Activated naive CD4-positive, alpha-beta T cell treated with anti-CD3 and anti-CD28 coated beads, Interleukin-2, amount 50 U/mL, for 72 hours (primary cell): Measurements from ENCODE around the gene EIPR1. TPM values are rescaled to one million over a fixed set of nuclear protein-coding genes. Genes with fewer than 3 reads are reported as not detected.
"Not testable (repeated sequence)": the region's sequence is repeated elsewhere in the genome, so short reads cannot be mapped to it uniquely, and the experiment has no call there.

Experiments
- ATAC-seq, 2 donors: fragments of 150-1000 bp; cut with Tn5 transposase; 2 replicates each; pipeline ENCODE4 v1.10.0; 2021; ENCODE audit warnings: mild to moderate bottlenecking in 2 of 2, moderate library complexity in 2 of 2
- DNase-seq, 2 donors: peaks; one replicate each; pipeline ENCODE4 v3.0.0; 2021 to 2022; ENCODE audit warnings: low spot score in 2 of 2
- H3K27ac Mint-ChIP-seq, 2 donors: one replicate each; pipeline ENCODE4 v1.8.0; 2022; ENCODE audit warnings: mild to moderate bottlenecking in 2 of 2, mixed read lengths in 2 of 2
- H3K36me3 Mint-ChIP-seq, 2 donors: one replicate each; pipeline ENCODE4 v1.8.0; 2022; ENCODE audit warnings: mixed read lengths in 2 of 2
- H3K9me3 Mint-ChIP-seq, 2 donors: one replicate each; pipeline ENCODE4 v1.8.0; 2022; ENCODE audit warnings: mixed read lengths in 2 of 2
- total RNA-seq, 2 donors: library from RNA; stranded (reverse); gene quantifications; one replicate each; pipeline ENCODE4 v1.2.3, GENCODE V29; 2022

Gene EIPR1
- total RNA-seq, 2 donors from 2014 or later = 28.0 to 43.6 TPM

- peaks cover 14% of the 10 kb centered on the region in 2 donors for H3K36me3 Mint-ChIP-seq
- H3K9me3 Mint-ChIP-seq = peaks cover 0 to 5% of the 10 kb centered on the region in 2 donors
- DNase-seq (no peak), ATAC-seq (no peak)
- H3K27ac Mint-ChIP-seq = no peak overlapping the region
Observed at GRCh38 chr2:3293221-3293620, 84.4 kb downstream of the EIPR1 start.

GRCh38 chr2:3292416-3292815 lies 85.2 kb downstream of the EIPR1 start:
- Mint-ChIP-seq H3K27ac (no peak overlapping the region), H3K36me3 (peaks cover 14 to 19% of the 10 kb centered on the region in 2 donors), H3K9me3 (peaks cover 0 to 8% of the 10 kb centered on the region in 2 donors)
- no peak for DNase-seq
- ATAC-seq = no peak

GRCh38 chr2:3291750-3292149 lies 85.9 kb downstream of the EIPR1 start:
- peaks cover 14 to 25% of the 10 kb centered on the region in 2 donors for H3K36me3 Mint-ChIP-seq
- H3K27ac Mint-ChIP-seq = no peak overlapping the region
- no peak for DNase-seq
- peaks cover 3 to 14% of the 10 kb centered on the region in 2 donors for H3K9me3 Mint-ChIP-seq
- ATAC-seq = no peak

- no peak overlapping the region for H3K27ac Mint-ChIP-seq
- ATAC-seq = no peak
- peaks cover 3 to 14% of the 10 kb centered on the region in 2 donors for H3K9me3 Mint-ChIP-seq
- H3K36me3 Mint-ChIP-seq = peaks cover 14 to 31% of the 10 kb centered on the region in 2 donors
- DNase-seq = no peak
Observed at GRCh38 chr2:3291113-3291512, 86.5 kb downstream of the EIPR1 start.

GRCh38 chr2:3290655-3291054 lies 87.0 kb downstream of the EIPR1 start:
- peaks cover 3 to 14% of the 10 kb centered on the region in 2 donors for H3K9me3 Mint-ChIP-seq
- no peak overlapping the region for H3K27ac Mint-ChIP-seq
- peaks cover 14 to 31% of the 10 kb centered on the region in 2 donors for H3K36me3 Mint-ChIP-seq
- DNase-seq (no peak), ATAC-seq (no peak)

GRCh38 chr2:3289971-3290370 lies 87.6 kb downstream of the EIPR1 start:
- ATAC-seq (no peak), DNase-seq (no peak)
- peaks cover 14 to 31% of the 10 kb centered on the region in 2 donors for H3K36me3 Mint-ChIP-seq
- H3K9me3 Mint-ChIP-seq = peaks cover 3 to 14% of the 10 kb centered on the region in 2 donors
- H3K27ac Mint-ChIP-seq = peak overlapping the region; percentile 6 to 47

- H3K27ac Mint-ChIP-seq = peak overlapping the region in 1 of 2 donors; percentile 47
- peaks cover 14 to 31% of the 10 kb centered on the region in 2 donors for H3K36me3 Mint-ChIP-seq
- H3K9me3 Mint-ChIP-seq = peaks cover 3 to 14% of the 10 kb centered on the region in 2 donors
- ATAC-seq (no peak), DNase-seq (no peak)
Observed at GRCh38 chr2:3289526-3289925, 88.1 kb downstream of the EIPR1 start.

- no peak overlapping the region for H3K27ac Mint-ChIP-seq
- ATAC-seq (no peak), DNase-seq (no peak)
- peaks cover 3 to 14% of the 10 kb centered on the region in 2 donors for H3K9me3 Mint-ChIP-seq
- peaks cover 14 to 31% of the 10 kb centered on the region in 2 donors for H3K36me3 Mint-ChIP-seq
Observed at GRCh38 chr2:3289171-3289515, 88.5 kb downstream of the EIPR1 start.

- ATAC-seq (no peak), DNase-seq (no peak)
- H3K9me3 Mint-ChIP-seq = peaks cover 3 to 14% of the 10 kb centered on the region in 2 donors
- H3K27ac Mint-ChIP-seq = no peak overlapping the region
- peaks cover 14 to 31% of the 10 kb centered on the region in 2 donors for H3K36me3 Mint-ChIP-seq
Observed at GRCh38 chr2:3288470-3289170, 89.0 kb downstream of the EIPR1 start.

- peak overlapping the region in 1 of 2 donors; percentile 44 for H3K27ac Mint-ChIP-seq
- ATAC-seq (no peak), DNase-seq (no peak)
- H3K36me3 Mint-ChIP-seq = peaks cover 14 to 31% of the 10 kb centered on the region in 2 donors
- H3K9me3 Mint-ChIP-seq = peaks cover 3 to 14% of the 10 kb centered on the region in 2 donors
Observed at GRCh38 chr2:3287896-3288295, 89.7 kb downstream of the EIPR1 start.

- H3K9me3 Mint-ChIP-seq = peaks cover 3 to 14% of the 10 kb centered on the region in 2 donors
Observed at GRCh38 chr2:3286646-3287036, 91.0 kb downstream of the EIPR1 start.

GRCh38 chr2:3285901-3286645 lies 91.5 kb downstream of the EIPR1 start:
- Mint-ChIP-seq H3K9me3 (peaks cover 3 to 14% of the 10 kb centered on the region in 2 donors), H3K36me3 (peaks cover 14 to 31% of the 10 kb centered on the region in 2 donors), H3K27ac (no peak overlapping the region)
- DNase-seq = no peak
- ATAC-seq = no peak

More at GRCh38 chr2:3286646-3287036, 91.0 kb downstream of the EIPR1 start:
- not testable (repeated sequence) for DNase-seq, H3K27ac Mint-ChIP-seq, ATAC-seq
- H3K36me3 Mint-ChIP-seq = peaks cover 14 to 31% of the 10 kb centered on the region in 2 donors

GRCh38 chr2:3284657-3285630 lies 92.7 kb downstream of the EIPR1 start:
- no peak for ATAC-seq
- Mint-ChIP-seq H3K27ac (peak overlapping the region in 1 of 2 donors; percentile 36), H3K36me3 (peaks cover 11 to 31% of the 10 kb centered on the region in 2 donors), H3K9me3 (peaks cover 3 to 14% of the 10 kb centered on the region in 2 donors)
- no peak for DNase-seq

- not testable (repeated sequence) for ATAC-seq, H3K27ac Mint-ChIP-seq, DNase-seq
- H3K9me3 Mint-ChIP-seq = peaks cover 3 to 12% of the 10 kb centered on the region in 2 donors
- peaks cover 2 to 23% of the 10 kb centered on the region in 2 donors for H3K36me3 Mint-ChIP-seq
Observed at GRCh38 chr2:3283876-3284656, 93.6 kb downstream of the EIPR1 start.

- DNase-seq = no peak
- H3K9me3 Mint-ChIP-seq = peaks cover 6 to 13% of the 10 kb centered on the region in 2 donors
- peak overlapping the region in 1 of 2 donors; percentile 38 for H3K27ac Mint-ChIP-seq
- no peak for ATAC-seq
- H3K36me3 Mint-ChIP-seq = peaks cover 8 to 29% of the 10 kb centered on the region in 2 donors
Observed at GRCh38 chr2:3283206-3283605, 94.4 kb downstream of the EIPR1 start.
